HCT116 (cell line): ENCODE measurements around the gene ZNF674. TPM values are rescaled to one million over a fixed set of nuclear protein-coding genes. Genes with fewer than 3 reads are reported as not detected.

Experiments
- ATAC-seq: fragments of 200-7000 bp; cut with Tn5 transposase; 2 replicates; pipeline ENCODE4 v1.9.1; 2020; ENCODE audit warnings: mild to moderate bottlenecking, moderate library complexity
- BruUV-seq: library from RNA; stranded (reverse); fragments of 400-500 nt; replicated peaks from 2 replicates; lab custom pipeline; 2021; lab: Mats Ljungman, UMichigan
- CTCF ChIA-PET: fragments of 300-600 bp; sonication (Branson Sonifier 250); formaldehyde crosslinking; loops from one replicate; lab custom pipeline; 2021; ENCODE audit warnings: antibody characterized with exemption; lab: Charles Lee
- POLR2A ChIA-PET: fragments of 300-600, 350-600 bp; sonication (Branson Sonifier 250); formaldehyde crosslinking; loops from one replicate; lab custom pipeline; 2021; ENCODE audit warnings: antibody characterized with exemption; lab: Charles Lee
- RAD21 ChIA-PET, 2 experiments: fragments of 300-600 bp; sonication (Branson Sonifier 250); formaldehyde crosslinking; loops; one replicate each; lab custom pipeline; 2023; ENCODE audit warnings: low total read pairs in 2 of 2; ENCODE audit not compliant: uncharacterized antibody in 2 of 2, unreplicated experiment in 2 of 2, low non-redundant PET in 1 of 2; lab: Charles Lee
- DNase-seq: peaks from one replicate; pipeline ENCODE4 v3.0.0-alpha.2; 2010; ENCODE audit warnings: low read depth, low spot score
- H2AFZ ChIP-seq: fragments of 200-600 bp; shearing (Covaris generic), sonication (generic); 2 replicates; pipeline ENCODE4 v1.6.1; 2017; ENCODE audit warnings: low read depth, mixed run types, mixed read lengths, antibody characterized with exemption, low read length; ENCODE audit not compliant: poor library complexity, severe bottlenecking
- H3K27ac ChIP-seq: 2 replicates; pipeline ENCODE4 v1.5.1; 2012; ENCODE audit warnings: low read depth, low read length
- H3K27me3 ChIP-seq: fragments of 200-600 bp; sonication (generic); 2 replicates; pipeline ENCODE4 v1.6.1; 2016; ENCODE audit warnings: mixed run types, low read length, mixed read lengths; ENCODE audit not compliant: insufficient read depth
- H3K36me3 ChIP-seq, 2 experiments: fragments of 200-500 bp in 1 of 2; fragments of 200-600 bp in 1 of 2; sonication (Bioruptor generic) in 1 of 2; sonication (generic) in 1 of 2; 2 replicates each; pipeline versions ENCODE4 v1.5.1 to v1.6.1; 2014 to 2016; ENCODE audit warnings: low read length in 2 of 2, inconsistent platforms in 1 of 2, mixed read lengths in 1 of 2, mixed run types in 1 of 2; ENCODE audit not compliant: insufficient read depth in 2 of 2, control insufficient read depth in 1 of 2
- H3K4me1 ChIP-seq, 2 experiments: fragments of 200-600 bp in 1 of 2; sonication (generic) in 1 of 2; 2 replicates each; pipeline versions ENCODE4 v1.5.1 to v1.6.1; 2012 to 2017; ENCODE audit warnings: low read length in 2 of 2, inconsistent platforms in 1 of 2, mild to moderate bottlenecking in 1 of 2, mixed read lengths in 1 of 2, mixed run types in 1 of 2, moderate library complexity in 1 of 2; ENCODE audit not compliant: insufficient read depth in 2 of 2, control insufficient read depth in 1 of 2
- H3K4me2 ChIP-seq: fragments of 200-600 bp; sonication (generic); 2 replicates; pipeline ENCODE4 v1.6.1; 2017; ENCODE audit warnings: mixed run types, low read length, mixed read lengths
- H3K4me3 ChIP-seq, 2 experiments: fragments of 200-600 bp in 1 of 2; sonication (generic) in 1 of 2; replicated peaks in 1 of 2; 2 replicates each; pipeline ENCODE4 v1.5.1; 2011 to 2016; ENCODE audit warnings: low read length in 2 of 2, control low read depth in 1 of 2, low read depth in 1 of 2, mild to moderate bottlenecking in 1 of 2, mixed read lengths in 1 of 2, mixed run types in 1 of 2
- H3K79me2 ChIP-seq: fragments of 200-600 bp; sonication (generic); 2 replicates; pipeline ENCODE4 v1.6.1; 2017; ENCODE audit warnings: mild to moderate bottlenecking, mixed run types, low read length, moderate library complexity, mixed read lengths; ENCODE audit not compliant: insufficient read depth
- H3K9ac ChIP-seq: fragments of 200-600 bp; sonication (generic); 2 replicates; pipeline ENCODE4 v1.6.1; 2016; ENCODE audit warnings: low read length, mixed read lengths
- H3K9me2 ChIP-seq: fragments of 200-600 bp; sonication (generic), shearing (Covaris generic); 2 replicates; pipeline ENCODE4 v1.6.1; 2017; ENCODE audit warnings: mixed run types, mild to moderate bottlenecking, moderate library complexity; ENCODE audit not compliant: insufficient read depth
- H3K9me3 ChIP-seq, 2 experiments: fragments of 200-500 bp in 1 of 2; fragments of 200-600 bp in 1 of 2; sonication (Bioruptor generic) in 1 of 2; sonication (generic) in 1 of 2; 2 replicates each; pipeline ENCODE4 v1.6.1; 2014 to 2017; ENCODE audit warnings: low read length in 2 of 2, mixed read lengths in 2 of 2, inconsistent platforms in 1 of 2, low read depth in 1 of 2, mild to moderate bottlenecking in 1 of 2, mixed run types in 1 of 2, moderate library complexity in 1 of 2; ENCODE audit not compliant: control insufficient read depth in 1 of 2, insufficient read depth in 1 of 2
- H4K20me1 ChIP-seq: fragments of 200-600 bp; sonication (generic), shearing (Covaris generic); 2 replicates; pipeline ENCODE4 v1.6.1; 2017; ENCODE audit warnings: mixed run types, mild to moderate bottlenecking, moderate library complexity; ENCODE audit not compliant: insufficient read depth
- CBX3 ChIP-seq: IDR thresholded peaks from 2 replicates; pipeline ENCODE4 v1.6.1; 2012; ENCODE audit warnings: low read depth
- CEBPB ChIP-seq: IDR thresholded peaks from 2 replicates; pipeline ENCODE4 v1.6.1; 2012; ENCODE audit warnings: low read depth
- EZH2 ChIP-seq: fragments of 200-600 bp; sonication (generic); IDR thresholded peaks from 2 replicates; pipeline ENCODE4 v1.6.1; 2017; ENCODE audit warnings: antibody characterized with exemption, mixed run types
- FOSL1 ChIP-seq: IDR thresholded peaks from 2 replicates; pipeline ENCODE4 v1.6.1; 2012; ENCODE audit warnings: low read depth
- POLR2A ChIP-seq: IDR thresholded peaks from 2 replicates; pipeline ENCODE4 v1.7.0; 2011; ENCODE audit warnings: borderline replicate concordance; ENCODE audit not compliant: insufficient read depth, insufficient read length; ENCODE audit errors: extremely low read depth
- SIN3A ChIP-seq: IDR thresholded peaks from 2 replicates; pipeline ENCODE4 v1.6.1; 2012; ENCODE audit warnings: low read depth
- YY1 ChIP-seq: IDR thresholded peaks from 2 replicates; pipeline ENCODE4 v1.6.1; 2011; ENCODE audit warnings: low read length, low read depth, moderate library complexity, mild to moderate bottlenecking; ENCODE audit not compliant: insufficient replicate concordance; ENCODE audit errors: extremely low read depth
- ZFX ChIP-seq: fragments of 450-650 bp; IDR thresholded peaks from 2 replicates; pipeline ENCODE4 v1.6.1; 2017
- intact Hi-C: fragments of 100-400 bp; cut with micrococcal nuclease; formaldehyde crosslinking; loops from 2 replicates; pipeline ENCODE4 v1.10.0; 2022
- total RNA-seq: library from RNA; stranded (reverse); gene quantifications from one replicate; pipeline ENCODE4 v1.2.1, GENCODE V29; 2021; ENCODE audit not compliant: unreplicated experiment
- TF ChIP-seq, protein P1 (sequence below): IDR thresholded peaks from 2 replicates; pipeline ENCODE4 v1.6.1; 2012
- TF ChIP-seq, protein P2 (sequence below): IDR thresholded peaks from 2 replicates; pipeline ENCODE4 v1.6.1; 2012

ZNF674 gene
- total RNA-seq, 1 experiment from 2014 or later = 5.2 TPM

- Histone ChIP-seq H3K27me3 (no peaks in the 10 kb centered on the region), H4K20me1 (no peaks in the 10 kb centered on the region), H3K9me3 (no peaks in the 10 kb centered on the region), H3K79me2 (peaks cover 36% of the 10 kb centered on the region), H2AFZ (no peak overlapping the region), H3K9me2 (no peaks in the 10 kb centered on the region), H3K9ac (no peak overlapping the region), H3K27ac (0 out of 2 replicates have a peak overlapping the region, but pooled peaks have one; percentile 8), H3K4me3 (no peak overlapping the region), H3K36me3 (no peaks in the 10 kb centered on the region), H3K4me2 (no peak overlapping the region), H3K4me1 (peaks cover 36 to 56% of the 10 kb centered on the region in 2 experiments)
- TF ChIP-seq SIN3A = no peak
- no peak for TF ChIP-seq CEBPB
- no peak for TF ChIP-seq ZFX
- TF ChIP-seq, protein P1, sequence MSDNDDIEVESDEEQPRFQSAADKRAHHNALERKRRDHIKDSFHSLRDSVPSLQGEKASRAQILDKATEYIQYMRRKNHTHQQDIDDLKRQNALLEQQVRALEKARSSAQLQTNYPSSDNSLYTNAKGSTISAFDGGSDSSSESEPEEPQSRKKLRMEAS = no peak
- TF ChIP-seq EZH2 = no peak
- TF ChIP-seq POLR2A = no peak
- TF ChIP-seq FOSL1 = no peak
- ATAC-seq (no peak), DNase-seq (no peak)
- ChIA-PET POLR2A (no interaction called here), RAD21 (no interaction called here), CTCF (no interaction called here)
- no TSS peak for BruUV-seq
- intact Hi-C loops = no loop called here
Measured at GRCh38 chrX:46580613-46581012, 35.4 kb upstream of the ZNF674 start.

GRCh38 chrX:46579250-46579649, 34.0 kb upstream of the ZNF674 start:
- Histone ChIP-seq H3K9me3 (no peaks in the 10 kb centered on the region), H3K79me2 (peaks cover 28% of the 10 kb centered on the region), H3K4me1 (peaks cover 28 to 50% of the 10 kb centered on the region in 2 experiments), H3K27me3 (no peaks in the 10 kb centered on the region), H3K4me3 (no peak overlapping the region), H2AFZ (no peak overlapping the region), H3K9me2 (no peaks in the 10 kb centered on the region), H3K4me2 (no peak overlapping the region), H3K9ac (no peak overlapping the region), H3K36me3 (no peaks in the 10 kb centered on the region), H3K27ac (no peak overlapping the region)
- POLR2A ChIA-PET = no interaction called here
- no peak for ATAC-seq
- no peak for DNase-seq
- no TSS peak for BruUV-seq
- intact Hi-C loops = no loop called here
- TF ChIP-seq YY1 = no peak
- no peak for TF ChIP-seq CBX3
- TF ChIP-seq, protein P2, sequence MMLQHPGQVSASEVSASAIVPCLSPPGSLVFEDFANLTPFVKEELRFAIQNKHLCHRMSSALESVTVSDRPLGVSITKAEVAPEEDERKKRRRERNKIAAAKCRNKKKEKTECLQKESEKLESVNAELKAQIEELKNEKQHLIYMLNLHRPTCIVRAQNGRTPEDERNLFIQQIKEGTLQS = no peak
- TF ChIP-seq, all 23 proteins: peak for 0
- ChIA-PET RAD21 (no interaction called here), CTCF (no interaction called here)
- H4K20me1 ChIP-seq = no peaks in the 10 kb centered on the region
